Fibroblast of lung (primary cell): ENCODE data around the gene DDHD1.

ENCODE experiments used
- CTCF ChIP-seq, 2 donors: IDR thresholded peaks in 1 of 2; conservative IDR thresholded peaks in 1 of 2; 1 replicate in 1 of 2; 2 replicates in 1 of 2; pipeline ENCODE4 v1.5.1; 2011 to 2012; ENCODE audit warnings: low read length in 2 of 2, control low read depth in 1 of 2, inconsistent platforms in 1 of 2, low read depth in 1 of 2, mild to moderate bottlenecking in 1 of 2
- EZH2 ChIP-seq: IDR thresholded peaks from 2 replicates; pipeline ENCODE4 v1.5.1; 2012; ENCODE audit warnings: low read length, control low read depth, mild to moderate bottlenecking; ENCODE audit errors: missing control alignments

GRCh38 chr14:53006931-53007562 lies 146.1 kb downstream of the DDHD1 start:
- TF ChIP-seq CTCF (conservative IDR thresholded peaks at IDR 0.05 in 1 of 2, IDR thresholded peaks at IDR 0.05 in 1 of 2; ENCODE audit: low read depth in 1 of 2, low read length in 2 of 2) (no peak), EZH2 (no peak)
